ENCODE data around the gene SELENOF. TPM values are rescaled to one million over a fixed set of nuclear protein-coding genes. Genes with fewer than 3 reads are reported as not detected.
A peak's percentile ranks its signal among the peaks of the same experiment; 100 is the strongest.

The SELENOF gene
- total RNA-seq, 1 experiment from 2014 or later = 193 TPM

DNA sequence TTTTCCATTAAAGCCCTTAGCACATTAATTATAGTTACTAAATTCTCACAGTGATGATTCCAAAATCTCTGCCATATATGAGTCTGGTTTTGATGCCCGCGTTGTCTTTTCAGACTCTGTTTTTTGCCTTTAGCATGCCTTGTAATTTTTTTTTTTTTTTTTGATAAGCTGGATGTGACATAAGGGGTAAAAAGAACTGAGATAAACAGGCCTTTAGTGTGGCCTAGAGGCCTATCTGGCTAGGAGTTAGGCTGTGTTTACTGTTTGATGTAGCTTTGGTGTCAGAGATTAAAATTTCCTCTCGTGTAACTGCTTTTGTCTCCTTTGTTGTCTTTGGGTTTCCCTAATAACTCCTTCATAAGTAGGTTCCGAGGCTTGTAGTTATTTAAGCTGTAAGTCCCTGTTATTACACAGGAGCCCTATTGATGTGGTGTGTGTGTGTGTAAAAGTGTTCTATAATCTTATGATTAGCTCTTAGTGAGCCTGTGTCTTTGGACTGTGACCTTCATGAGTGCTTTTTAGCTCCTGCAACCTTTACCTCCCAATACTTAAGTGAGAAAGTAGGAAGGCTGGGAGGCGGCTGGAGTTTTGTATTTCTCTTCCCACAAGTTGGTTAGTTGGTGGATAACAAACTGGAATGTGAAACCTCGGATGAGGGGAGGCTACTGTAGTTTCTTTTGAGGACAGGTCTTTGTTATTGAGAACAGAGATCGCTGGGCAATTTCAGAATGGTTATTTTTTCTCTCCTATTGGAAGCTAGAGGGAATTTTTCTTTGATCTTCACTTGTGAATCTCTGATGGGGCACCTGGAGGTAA, 19.8 kb upstream of the SELENOF start:
- Histone ChIP-seq H3K36me3 (replicated peaks; ENCODE audit: control insufficient read depth, insufficient read depth, low read length) (no peaks in the 10 kb centered on the region), H3K4me3 (ENCODE audit: insufficient read depth, low read depth, low read length) (no peak overlapping the region), H3K27me3 (ENCODE audit: control insufficient read depth, insufficient read depth, low read length) (no peaks in the 10 kb centered on the region)
- no peak for DNase-seq

DNA sequence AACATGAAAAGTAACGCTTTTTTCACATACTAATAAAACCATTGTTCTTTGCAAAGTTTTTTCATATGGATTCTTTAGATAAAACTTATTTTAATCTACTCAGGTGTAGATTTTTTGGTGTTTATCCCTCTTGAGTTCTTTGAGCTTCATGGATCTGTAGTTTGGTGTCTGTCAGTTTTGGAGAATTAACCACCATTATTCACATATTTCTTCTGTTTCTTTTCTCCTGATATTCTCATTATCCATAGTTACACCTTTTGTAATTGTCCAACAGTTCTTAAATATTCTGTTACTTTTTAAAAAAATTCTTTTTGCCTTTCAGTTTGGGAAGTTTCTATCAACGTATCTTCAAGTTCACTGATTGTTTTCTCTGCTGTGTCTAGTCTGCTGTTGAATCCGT, 19.1 kb upstream of the SELENOF start:
- Histone ChIP-seq H3K36me3 (replicated peaks; ENCODE audit: control insufficient read depth, insufficient read depth, low read length) (no peaks in the 10 kb centered on the region), H3K27me3 (ENCODE audit: control insufficient read depth, insufficient read depth, low read length) (no peaks in the 10 kb centered on the region), H3K4me3 (ENCODE audit: insufficient read depth, low read depth, low read length) (no peak overlapping the region)
- no peak for DNase-seq

DNA sequence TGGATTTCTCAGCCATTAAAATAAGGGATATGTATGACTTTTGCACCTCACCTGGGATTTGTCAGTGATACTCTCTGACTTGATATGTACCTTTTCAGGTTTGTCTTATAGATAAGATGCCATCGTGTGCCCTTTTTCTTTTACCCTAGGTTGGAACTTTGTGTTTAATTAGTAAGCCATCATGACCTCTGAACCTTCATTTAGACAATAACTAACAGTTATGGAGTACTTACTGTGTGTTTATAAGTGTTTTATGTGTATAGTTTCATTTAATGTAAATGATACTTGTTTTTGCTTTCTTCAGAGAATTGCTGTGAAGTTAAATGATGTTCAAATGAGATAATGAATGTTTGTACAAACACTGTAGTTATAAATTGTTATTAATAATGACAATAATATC, 14.9 kb upstream of the SELENOF start:
- H3K27me3 ChIP-seq (ENCODE audit: control insufficient read depth, insufficient read depth, low read length) = no peaks in the 10 kb centered on the region
- H3K4me3 ChIP-seq (ENCODE audit: insufficient read depth, low read depth, low read length) = no peak overlapping the region
- no peaks in the 10 kb centered on the region for H3K36me3 ChIP-seq (replicated peaks; ENCODE audit: control insufficient read depth, insufficient read depth, low read length)
- no peak for DNase-seq

DNA sequence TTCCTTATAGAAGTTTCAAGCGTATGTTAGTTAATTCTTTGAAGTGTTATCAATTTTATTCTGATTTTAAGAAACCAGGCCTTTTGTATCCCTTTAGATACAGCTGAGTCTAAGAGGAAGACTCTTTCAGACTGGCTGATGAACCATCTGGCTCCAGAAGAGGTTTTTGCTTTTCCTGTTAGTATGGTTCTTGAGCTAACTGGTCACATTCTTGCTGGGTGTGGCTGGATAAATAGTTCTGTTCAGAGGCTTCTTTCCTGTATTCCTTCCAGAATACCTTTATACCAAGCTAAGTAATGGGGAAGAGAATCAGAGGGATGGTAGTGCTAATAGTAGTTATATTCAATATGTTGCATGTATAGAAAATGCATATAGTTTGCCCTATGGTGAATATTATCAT, 13.0 kb upstream of the SELENOF start:
- Histone ChIP-seq H3K4me3 (ENCODE audit: insufficient read depth, low read depth, low read length) (no peak overlapping the region), H3K36me3 (replicated peaks; ENCODE audit: control insufficient read depth, insufficient read depth, low read length) (no peaks in the 10 kb centered on the region), H3K27me3 (ENCODE audit: control insufficient read depth, insufficient read depth, low read length) (no peaks in the 10 kb centered on the region)
- no peak for DNase-seq

DNA sequence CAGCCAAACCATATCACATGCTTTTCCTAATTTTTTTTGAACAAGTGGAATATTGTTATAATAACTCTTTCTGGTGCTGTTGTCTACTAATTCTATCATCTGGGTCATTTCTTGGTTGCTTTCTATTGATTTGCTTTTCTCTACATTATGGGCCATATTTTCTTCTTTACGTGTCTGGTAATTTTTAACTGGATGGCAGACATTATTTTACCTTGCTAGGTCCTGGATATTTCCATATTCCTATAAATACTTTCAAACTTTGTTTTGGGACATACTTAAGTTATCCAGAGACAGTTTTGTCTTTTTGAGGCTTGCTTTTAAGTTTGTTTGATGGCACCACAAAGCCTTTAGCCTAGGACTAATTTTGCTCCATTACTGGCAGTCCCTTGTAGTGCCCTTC, 11.8 kb upstream of the SELENOF start:
- no peaks in the 10 kb centered on the region for H3K36me3 ChIP-seq (replicated peaks; ENCODE audit: control insufficient read depth, insufficient read depth, low read length)
- H3K27me3 ChIP-seq (ENCODE audit: control insufficient read depth, insufficient read depth, low read length) = no peaks in the 10 kb centered on the region
- no peak for DNase-seq
- no peak overlapping the region for H3K4me3 ChIP-seq (ENCODE audit: insufficient read depth, low read depth, low read length)

DNA sequence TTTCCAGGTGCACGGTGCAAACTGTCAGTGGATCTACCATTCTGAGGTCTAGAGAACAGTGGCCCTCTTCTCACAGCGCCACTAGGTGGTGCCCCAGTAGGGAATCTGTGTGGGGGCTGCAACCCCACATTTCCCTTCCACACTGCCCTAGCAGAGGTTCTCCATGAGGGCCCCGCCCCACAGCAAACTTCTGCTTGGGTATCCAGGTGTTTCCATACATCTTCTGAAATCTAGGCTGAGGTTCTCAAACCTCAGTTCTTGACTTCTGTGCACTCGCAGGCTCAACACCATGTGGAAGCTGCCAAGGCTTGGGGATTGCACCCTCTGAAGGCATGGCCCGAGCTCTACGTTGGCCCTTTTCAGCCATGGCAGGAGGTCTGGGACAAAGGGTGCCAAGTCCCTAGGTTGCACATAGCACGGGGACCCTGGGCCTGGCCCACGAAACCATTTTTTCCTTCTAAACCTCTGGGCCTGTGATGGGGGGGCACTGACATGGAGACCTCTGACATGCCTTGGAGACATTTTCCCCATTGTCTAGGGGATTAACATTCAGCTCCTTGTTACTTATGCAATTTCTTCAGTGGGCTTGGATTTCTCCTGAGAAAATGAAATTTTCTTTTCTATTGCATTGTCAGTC, 10.5 kb upstream of the SELENOF start:
- no peak for DNase-seq
- no peaks in the 10 kb centered on the region for H3K27me3 ChIP-seq (ENCODE audit: control insufficient read depth, insufficient read depth, low read length)
- no peaks in the 10 kb centered on the region for H3K36me3 ChIP-seq (replicated peaks; ENCODE audit: control insufficient read depth, insufficient read depth, low read length)
- no peak overlapping the region for H3K4me3 ChIP-seq (ENCODE audit: insufficient read depth, low read depth, low read length)

DNA sequence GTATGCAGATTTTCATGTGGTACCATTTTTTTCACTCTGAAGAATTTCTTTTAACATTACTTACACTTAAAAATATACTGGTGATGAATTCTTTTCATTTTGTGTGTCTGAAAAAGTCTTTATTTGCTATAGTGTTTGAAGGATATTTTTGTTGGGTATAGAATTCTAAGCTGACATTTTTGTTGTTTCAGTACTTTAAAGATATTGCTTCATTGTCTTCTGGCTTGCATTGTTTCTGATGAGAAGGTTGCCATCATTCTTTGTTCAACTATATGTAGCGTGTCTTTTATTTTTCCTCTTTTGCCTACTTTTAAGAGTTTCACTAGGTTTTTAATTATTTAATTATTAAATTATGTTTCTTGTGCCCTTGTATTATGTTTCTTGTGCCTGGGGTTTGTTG, 8.5 kb upstream of the SELENOF start:
- Histone ChIP-seq H3K4me3 (ENCODE audit: insufficient read depth, low read depth, low read length) (no peak overlapping the region), H3K36me3 (replicated peaks; ENCODE audit: control insufficient read depth, insufficient read depth, low read length) (no peaks in the 10 kb centered on the region)

DNA sequence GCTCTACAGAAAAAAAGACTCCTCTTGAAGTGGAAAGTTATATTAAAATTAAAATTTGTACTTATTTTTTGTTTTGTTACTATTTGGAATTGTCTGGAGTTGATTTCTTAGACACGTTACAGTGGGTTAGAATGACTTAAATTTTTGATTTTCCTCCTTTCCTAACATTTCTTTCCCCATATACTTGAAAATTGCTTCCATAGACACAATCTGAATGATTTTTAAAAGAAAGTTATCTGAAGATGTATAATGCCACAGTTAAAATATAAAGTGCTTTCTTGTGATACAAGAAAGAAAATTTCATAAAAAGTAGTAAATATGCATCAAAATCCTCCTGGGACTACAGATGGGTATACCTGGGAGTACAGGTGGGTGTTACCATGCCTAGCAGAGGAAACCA, 2.8 kb upstream of the SELENOF start:
- Histone ChIP-seq H3K36me3 (replicated peaks; ENCODE audit: control insufficient read depth, insufficient read depth, low read length) (no peaks in the 10 kb centered on the region), H3K4me3 (ENCODE audit: insufficient read depth, low read depth, low read length) (no peak overlapping the region), H3K27me3 (ENCODE audit: control insufficient read depth, insufficient read depth, low read length) (no peaks in the 10 kb centered on the region)
- no peak for DNase-seq

More for the DNA sequence above, 8.5 kb upstream of the SELENOF start:
- no peaks in the 10 kb centered on the region for H3K27me3 ChIP-seq (ENCODE audit: control insufficient read depth, insufficient read depth, low read length)
- no peak for DNase-seq

DNA sequence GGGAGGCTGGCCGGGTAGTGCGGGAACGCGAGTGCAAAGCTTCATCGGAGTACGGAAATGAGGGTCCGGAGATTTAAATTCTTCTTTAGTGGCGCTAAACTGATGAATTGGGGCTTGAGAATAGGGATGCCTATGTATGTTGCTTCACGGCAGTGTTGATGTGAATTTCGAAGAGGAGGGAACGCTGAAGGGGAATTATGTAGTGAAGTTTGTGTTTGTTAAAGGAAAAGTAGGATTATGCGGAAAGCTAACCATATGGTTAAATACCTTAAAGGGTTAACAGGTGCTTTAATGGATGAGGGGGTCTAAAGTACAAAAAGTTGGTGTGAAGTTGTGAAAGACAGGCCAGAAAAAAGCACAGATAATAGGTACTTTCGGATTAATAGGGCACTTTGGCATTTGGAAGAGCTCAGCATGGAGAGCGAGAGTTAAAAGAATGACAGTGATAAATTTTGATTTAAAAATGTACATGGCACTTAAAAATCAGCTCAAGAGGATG, 1.9 kb upstream of the SELENOF start:
- H3K36me3 ChIP-seq (replicated peaks; ENCODE audit: control insufficient read depth, insufficient read depth, low read length) = no peaks in the 10 kb centered on the region
- peak overlapping the region; percentile 65 for H3K4me3 ChIP-seq (ENCODE audit: insufficient read depth, low read depth, low read length)
- H3K27me3 ChIP-seq (ENCODE audit: control insufficient read depth, insufficient read depth, low read length) = no peaks in the 10 kb centered on the region
- no peak for DNase-seq

DNA sequence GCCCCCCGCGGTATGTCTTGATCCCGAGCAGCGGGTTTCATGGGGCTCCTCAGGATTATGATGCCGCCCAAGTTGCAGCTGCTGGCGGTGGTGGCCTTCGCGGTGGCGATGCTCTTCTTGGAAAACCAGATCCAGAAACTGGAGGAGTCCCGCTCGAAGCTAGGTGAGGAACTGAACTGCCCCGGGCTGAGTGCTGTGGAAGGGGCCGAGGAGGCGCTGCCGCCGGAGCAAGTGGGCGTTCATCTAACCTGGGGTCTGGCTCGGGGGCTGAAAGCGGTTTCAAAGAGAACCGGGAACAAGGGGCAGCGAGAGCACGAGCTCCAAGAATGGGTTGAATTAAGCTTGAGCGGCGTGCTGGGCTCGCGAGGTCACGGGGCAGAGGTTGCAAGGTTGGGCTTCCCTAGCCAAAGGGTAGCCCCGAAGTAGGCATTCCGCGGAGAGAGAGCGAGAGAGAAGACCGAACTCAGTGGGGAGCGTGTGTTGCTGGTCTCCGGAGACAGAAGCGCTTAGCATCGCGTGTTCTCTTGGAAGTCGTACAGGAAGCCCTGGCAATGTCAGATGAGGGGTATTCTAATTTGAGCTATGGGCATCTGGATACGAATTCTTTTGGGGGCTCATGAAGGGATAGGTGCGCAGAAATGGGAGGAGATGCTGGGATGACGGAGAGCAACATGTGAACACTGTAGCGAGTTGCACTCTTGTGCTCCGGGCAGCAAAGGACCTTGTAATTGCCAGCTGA, 1.2 kb upstream of the SELENOF start:
- peak; percentile 55 for DNase-seq
- H3K36me3 ChIP-seq (replicated peaks; ENCODE audit: control insufficient read depth, insufficient read depth, low read length) = no peaks in the 10 kb centered on the region
- peak overlapping the region; percentile 65 for H3K4me3 ChIP-seq (ENCODE audit: insufficient read depth, low read depth, low read length)
- no peaks in the 10 kb centered on the region for H3K27me3 ChIP-seq (ENCODE audit: control insufficient read depth, insufficient read depth, low read length)

DNA sequence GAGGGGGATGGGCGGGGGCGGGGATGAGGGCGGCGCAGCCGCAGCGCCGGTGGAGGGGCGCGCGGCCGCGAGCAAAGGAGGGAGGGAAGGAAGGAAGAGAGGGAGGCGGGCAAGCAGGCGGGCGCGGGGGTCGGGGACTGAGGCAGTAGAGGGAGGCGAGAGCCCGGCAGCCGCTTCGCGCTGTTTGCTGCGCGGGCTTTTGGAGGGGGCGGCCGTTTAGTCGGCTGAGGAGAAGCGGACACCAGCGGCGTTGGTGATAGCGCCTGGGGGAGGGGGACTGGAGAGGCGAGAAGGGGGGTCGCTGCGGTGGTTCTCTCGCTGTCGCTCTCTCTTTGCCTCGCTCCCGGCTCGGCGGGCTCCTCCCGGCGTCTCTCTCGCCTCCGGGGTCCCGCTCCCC, 673 bp upstream of the SELENOF start, which contains the start of gene HS2ST1:
HS2ST1 (plus strand) TSS at position 35 of the 397 bp plus-strand sequence.
- DNase-seq = no peak
- H3K4me3 ChIP-seq (ENCODE audit: insufficient read depth, low read depth, low read length) = peak within 1 kb of the TSS; percentile 77
- H3K36me3 ChIP-seq (replicated peaks; ENCODE audit: control insufficient read depth, insufficient read depth, low read length) = no peaks in the 10 kb centered on the region
- no peaks in the 10 kb centered on the region for H3K27me3 ChIP-seq (ENCODE audit: control insufficient read depth, insufficient read depth, low read length)

DNA sequence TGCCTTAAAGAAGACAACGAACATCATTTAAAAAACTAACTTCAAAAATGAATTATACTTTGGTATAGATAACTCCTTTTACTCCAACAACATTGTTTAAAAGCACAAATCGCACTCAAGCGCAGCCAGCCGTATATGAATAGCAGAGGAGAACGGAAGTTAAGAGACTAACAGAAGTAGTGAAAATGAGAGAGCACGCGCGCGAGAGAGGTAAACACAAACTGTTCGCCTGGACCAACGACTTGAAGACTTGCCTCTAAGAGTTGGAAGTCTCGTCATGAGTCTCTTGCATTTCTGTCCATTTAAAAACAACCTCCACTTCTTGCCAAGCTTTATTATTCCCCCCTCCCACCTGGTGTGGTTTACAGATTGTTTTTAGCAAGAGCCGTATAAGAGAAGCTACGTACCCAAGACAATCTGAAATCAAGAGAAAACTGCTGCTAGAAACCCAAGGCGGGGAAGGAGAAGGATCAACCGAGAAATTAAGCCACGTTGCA, 479 bp downstream of the SELENOF start:
- H3K4me3 ChIP-seq (ENCODE audit: insufficient read depth, low read depth, low read length) = peak overlapping the region; percentile 77
- DNase-seq = no peak
- no peaks in the 10 kb centered on the region for H3K27me3 ChIP-seq (ENCODE audit: control insufficient read depth, insufficient read depth, low read length)
- H3K36me3 ChIP-seq (replicated peaks; ENCODE audit: control insufficient read depth, insufficient read depth, low read length) = no peaks in the 10 kb centered on the region

DNA sequence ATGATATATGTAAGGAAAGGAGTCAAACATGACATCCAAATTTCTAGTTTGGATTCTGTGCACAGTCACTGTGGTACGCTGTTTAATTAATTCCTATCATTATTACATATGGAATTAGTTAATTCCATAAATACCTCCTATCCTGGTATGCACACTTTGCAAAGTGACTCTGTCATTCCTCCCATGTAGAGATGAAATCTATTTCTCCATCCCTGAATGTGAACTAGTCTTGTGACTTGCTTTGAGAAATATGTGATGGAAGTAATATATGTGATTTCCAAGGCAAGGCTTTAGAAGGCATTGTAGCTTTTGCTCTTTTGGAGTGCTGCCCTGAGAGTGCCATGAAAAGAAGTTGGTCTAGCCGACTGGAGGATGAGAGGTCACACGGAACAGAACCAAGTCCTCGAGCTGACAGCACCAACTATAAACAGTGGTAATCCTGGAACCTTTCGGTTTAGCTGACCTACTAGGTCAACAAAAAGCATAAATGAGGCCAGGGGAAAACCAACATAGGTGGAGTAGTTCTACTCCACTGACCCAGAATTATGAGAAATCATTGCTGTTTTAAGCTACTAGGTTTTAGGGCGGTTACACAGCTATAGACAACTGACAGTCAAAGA, 1.5 kb downstream of the SELENOF start:
- no peak overlapping the region; the same call in 1 of the 2 replicates for H3K4me3 ChIP-seq (ENCODE audit: insufficient read depth, low read depth, low read length)

DNA sequence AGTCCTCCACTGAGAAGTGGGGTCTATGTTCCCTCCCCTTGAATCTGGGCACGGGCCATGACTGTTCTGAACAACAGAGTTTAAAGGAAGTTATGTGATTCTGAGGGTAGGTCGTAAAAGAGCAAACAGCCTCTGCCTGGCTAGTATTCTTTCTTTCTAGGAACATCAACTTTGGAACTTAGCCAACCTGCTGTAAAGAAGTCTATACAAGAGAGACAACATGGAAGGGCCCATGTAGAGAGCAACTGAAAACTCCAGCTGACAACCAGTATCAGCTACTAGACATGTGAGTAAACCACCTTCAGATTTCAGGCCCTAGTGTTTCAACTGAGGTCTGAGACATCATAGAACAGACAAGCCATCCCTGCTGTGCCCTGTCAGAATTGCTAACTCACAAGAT, 7.5 kb downstream of the SELENOF start:
- H3K27me3 ChIP-seq (ENCODE audit: control insufficient read depth, insufficient read depth, low read length) = no peaks in the 10 kb centered on the region
- no peak for DNase-seq
- H3K4me3 ChIP-seq (ENCODE audit: insufficient read depth, low read depth, low read length) = no peak overlapping the region
- peaks cover 8% of the 10 kb centered on the region for H3K36me3 ChIP-seq (replicated peaks; ENCODE audit: control insufficient read depth, insufficient read depth, low read length)

More for the DNA sequence above, 1.5 kb downstream of the SELENOF start:
- H3K36me3 ChIP-seq (replicated peaks; ENCODE audit: control insufficient read depth, insufficient read depth, low read length) = no peaks in the 10 kb centered on the region
- no peaks in the 10 kb centered on the region for H3K27me3 ChIP-seq (ENCODE audit: control insufficient read depth, insufficient read depth, low read length)
- no peak for DNase-seq
